Right kidney (tissue), 1 donor: ENCODE measurements around the gene VRK1.

Experiments
- DNase-seq: peaks from one replicate; pipeline ENCODE4 v3.0.0-alpha.2; 2016

Gene VRK1

DNA sequence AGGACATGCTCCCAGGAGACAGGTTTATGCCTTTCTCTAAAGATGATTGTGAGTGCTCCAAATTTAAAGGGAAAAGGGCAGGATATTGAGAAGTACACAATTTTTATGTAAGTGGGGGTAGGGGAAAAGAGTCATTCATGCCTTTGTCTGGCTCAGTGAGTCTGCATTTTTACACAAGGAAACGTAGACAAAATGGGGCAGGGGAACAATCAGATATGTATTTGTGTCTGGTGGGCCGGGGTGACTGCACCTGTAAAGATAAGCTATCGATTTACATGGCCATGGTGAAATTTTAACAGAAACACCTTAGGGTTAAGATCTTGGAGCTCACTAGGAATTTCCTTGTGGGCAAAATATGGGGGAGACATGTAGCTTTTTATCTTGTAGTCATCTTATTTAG is 123.6 kb downstream of the VRK1 start:
- no peak for DNase-seq

DNA sequence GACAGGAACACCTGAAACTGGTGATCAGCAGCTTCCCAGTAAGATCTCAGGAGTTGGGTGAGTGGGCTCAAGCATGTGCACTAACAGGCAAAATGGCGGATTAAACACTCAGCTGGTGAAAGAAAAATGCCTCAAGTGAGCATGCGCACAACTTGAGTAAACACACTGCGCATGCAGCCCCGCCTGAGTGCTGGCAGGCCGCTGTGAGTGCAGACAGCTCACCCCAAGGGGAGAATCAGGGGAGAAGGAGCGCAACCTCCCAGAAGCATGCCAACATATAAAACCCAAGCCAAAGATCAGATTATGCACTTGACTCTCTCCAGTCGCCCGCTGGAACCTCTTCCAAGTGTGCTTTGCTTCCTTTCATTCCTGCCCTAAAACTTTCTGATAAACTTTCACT is 125.8 kb downstream of the VRK1 start:
- no peak for DNase-seq

DNA sequence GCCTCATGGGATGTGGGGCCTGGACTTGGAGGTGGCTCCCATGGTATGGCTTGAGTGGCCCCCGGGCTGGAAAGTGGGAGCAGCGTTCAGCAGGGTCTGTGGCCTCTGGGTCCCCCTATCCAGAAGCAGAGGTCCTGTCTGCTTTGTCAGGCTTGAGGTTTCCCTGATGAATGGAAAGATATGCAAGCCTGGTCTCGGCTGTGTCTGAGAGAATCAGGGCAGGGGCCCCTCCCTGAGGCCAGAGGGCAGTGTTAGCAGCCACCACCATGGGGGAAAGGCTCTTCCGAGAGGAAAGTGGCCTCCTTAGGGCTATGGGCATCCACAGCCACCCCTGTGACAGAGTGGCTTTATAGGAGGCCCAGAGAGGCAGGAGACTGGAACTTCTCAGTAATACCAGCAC is 128.2 kb downstream of the VRK1 start:
- no peak for DNase-seq

DNA sequence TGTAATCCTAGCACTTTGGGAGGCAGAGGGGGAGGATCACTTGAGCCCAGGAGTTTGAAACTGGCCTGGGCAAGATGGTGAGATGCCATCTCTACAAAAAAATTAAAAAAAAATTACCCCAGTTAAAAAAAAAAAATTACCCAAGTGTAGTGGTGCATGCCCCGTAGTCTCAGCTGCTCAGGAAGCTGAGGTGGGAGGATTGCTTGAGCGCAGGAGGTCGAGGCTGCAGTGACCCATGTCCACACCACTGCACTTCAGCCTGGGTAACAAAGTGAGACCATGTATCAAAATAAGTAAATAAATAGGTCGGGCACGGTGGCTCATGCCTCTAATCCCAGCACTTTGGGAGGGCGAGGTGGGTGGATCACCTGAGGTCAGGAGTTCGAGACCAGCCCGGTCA is 128.8 kb downstream of the VRK1 start:
- DNase-seq, result peak; percentile 30

DNA sequence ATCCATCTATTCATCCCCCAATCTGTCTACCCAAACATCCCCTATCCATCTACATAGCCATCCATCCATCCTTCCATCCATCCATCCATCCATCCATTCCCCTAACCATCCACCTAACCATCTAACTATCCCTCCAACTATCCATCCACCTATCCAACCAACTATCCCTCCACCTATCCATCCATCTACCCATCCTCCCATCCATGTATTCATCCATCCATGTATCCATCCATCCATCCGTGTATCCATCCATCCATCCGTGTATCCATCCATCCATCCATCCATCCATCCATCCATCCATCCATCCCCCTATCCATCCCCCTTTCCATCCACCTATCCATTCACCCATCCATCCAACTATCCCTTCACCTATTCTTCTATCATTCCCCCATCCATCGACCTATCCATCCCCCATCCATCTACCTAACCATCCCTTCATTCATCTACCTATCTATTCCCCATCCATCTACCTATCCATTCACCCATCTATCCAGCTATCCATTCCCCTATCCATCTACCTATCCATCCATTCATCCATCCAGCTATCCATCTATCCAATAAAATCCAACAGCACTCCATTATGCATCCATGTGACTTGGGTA is 131.7 kb downstream of the VRK1 start:
- no peak for DNase-seq

DNA sequence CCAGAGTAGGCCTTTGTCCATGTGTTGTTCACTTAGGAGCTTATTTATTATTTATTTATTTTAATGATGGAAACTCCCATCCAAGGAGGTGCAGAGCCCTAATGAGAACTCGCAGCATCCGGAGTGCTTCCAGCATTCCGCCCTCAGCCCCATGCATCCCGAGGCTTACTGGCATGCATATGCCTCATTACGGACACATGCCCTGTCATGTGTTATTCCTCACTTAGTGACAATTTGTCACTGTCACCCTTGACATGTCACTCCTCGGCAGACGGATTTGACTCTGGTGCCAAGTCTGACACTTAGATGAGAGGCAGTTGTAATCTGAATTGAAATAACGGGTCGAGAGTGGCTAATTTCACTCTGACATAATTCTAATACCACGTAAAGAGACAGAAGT is 132.8 kb downstream of the VRK1 start:
- no peak for DNase-seq

DNA sequence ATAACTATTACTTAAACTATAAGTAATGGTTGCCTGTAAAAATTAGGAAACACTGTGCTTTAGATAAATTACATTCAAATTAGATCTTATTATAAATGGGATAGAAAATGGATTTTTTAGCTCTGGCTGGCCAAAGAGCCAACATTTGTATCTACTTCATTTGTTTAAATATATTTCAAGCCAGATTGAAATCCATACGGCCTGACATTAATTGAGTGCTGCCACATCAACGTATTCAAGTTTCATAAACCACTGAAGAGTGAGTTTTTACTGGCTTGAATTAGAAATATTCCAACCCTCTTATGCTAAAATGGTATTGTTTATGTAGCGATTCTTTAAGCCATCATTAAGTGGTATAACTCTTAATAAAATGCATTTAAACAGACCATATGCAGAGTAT is 133.3 kb downstream of the VRK1 start:
- DNase-seq, result no peak
